NCI-H82 treated with DMSO at 0.1 percent for 48 hours (cell line): Measurements from ENCODE around the gene GALNT17.

Experiments used
- DNase-seq: peaks from one replicate; lab custom pipeline; 2025; ENCODE audit not compliant: unreplicated experiment; lab: John Stamatoyannopoulos, UW

The GALNT17 gene

GRCh38 chr7:71488308-71488707 lies 356.4 kb downstream of the GALNT17 start:
- DNase-seq, result no peak

- DNase-seq, result no peak
Observed at GRCh38 chr7:71491336-71491735, 359.4 kb downstream of the GALNT17 start.

GRCh38 chr7:71495828-71496227 lies 363.9 kb downstream of the GALNT17 start:
- DNase-seq, result no peak

GRCh38 chr7:71497256-71497946 lies 365.5 kb downstream of the GALNT17 start:
- no peak for DNase-seq

GRCh38 chr7:71498381-71498780 lies 366.4 kb downstream of the GALNT17 start:
- no peak for DNase-seq

GRCh38 chr7:71504697-71505441 lies 372.9 kb downstream of the GALNT17 start:
- no peak for DNase-seq

GRCh38 chr7:71506822-71507221 lies 374.9 kb downstream of the GALNT17 start:
- DNase-seq, result no peak

GRCh38 chr7:71507680-71508602 lies 376.0 kb downstream of the GALNT17 start:
- peak; percentile 45 for DNase-seq

- no peak for DNase-seq
Observed at GRCh38 chr7:71509381-71509780, 377.4 kb downstream of the GALNT17 start.

- DNase-seq, result no peak
Observed at GRCh38 chr7:71511361-71511807, 379.4 kb downstream of the GALNT17 start.

- no peak for DNase-seq
Observed at GRCh38 chr7:71517940-71518699, 386.2 kb downstream of the GALNT17 start.

- DNase-seq, result no peak
Observed at GRCh38 chr7:71518880-71519279, 386.9 kb downstream of the GALNT17 start.

- DNase-seq, result peak; percentile 51
Observed at GRCh38 chr7:71521506-71521905, 389.6 kb downstream of the GALNT17 start.

- no peak for DNase-seq
Observed at GRCh38 chr7:71526106-71526505, 394.2 kb downstream of the GALNT17 start.

- no peak for DNase-seq
Observed at GRCh38 chr7:71527213-71527612, 395.3 kb downstream of the GALNT17 start.

- DNase-seq, result no peak
Observed at GRCh38 chr7:71535616-71536015, 403.7 kb downstream of the GALNT17 start.

GRCh38 chr7:71538210-71538609 lies 406.3 kb downstream of the GALNT17 start:
- no peak for DNase-seq

- no peak for DNase-seq
Observed at GRCh38 chr7:71539615-71540014, 407.7 kb downstream of the GALNT17 start.

- no peak for DNase-seq
Observed at GRCh38 chr7:71541707-71542353, 409.9 kb downstream of the GALNT17 start.

- DNase-seq, result no peak
Observed at GRCh38 chr7:71543396-71543795, 411.5 kb downstream of the GALNT17 start.
